Left kidney (tissue), 8 donors: Measurements from ENCODE around the gene RPA4. TPM values are rescaled to one million over a fixed set of nuclear protein-coding genes. Genes with fewer than 3 reads are reported as not detected.
"Not testable (repeated sequence)": the region's sequence is repeated elsewhere in the genome, so short reads cannot be mapped to it uniquely, and the experiment has no call there.

ENCODE experiments used
- DNase-seq: peaks from one replicate; pipeline ENCODE4 v3.0.0-alpha.2; 2013
- long read RNA-seq, 8 donors: transcript quantifications; one replicate each; lab custom pipeline, GENCODE V29; 2026
- polyA plus RNA-seq: library from polyadenylated mRNA; unstranded; fragments of 120-200 nt; gene quantifications from one replicate; pipeline ENCODE4 v1.2.1, GENCODE V29; 2013; ENCODE audit not compliant: insufficient read length

RPA4 gene
- not detected for polyA plus RNA-seq
- long read RNA-seq, donor 1: 0 reads
- long read RNA-seq, donor 2: 0 reads
- long read RNA-seq, donor 3: 0 reads
- long read RNA-seq, donor 4: 0 reads
- long read RNA-seq, donor 5: 0 reads
- long read RNA-seq, donor 6: 0 reads
- long read RNA-seq, donor 7: 0 reads
- long read RNA-seq, donor 8: 0 reads

- DNase-seq: no peak
These were observed at the start of gene RPA4 for GRCh38 chrX:96883608-96884007. TSS of gene RPA4 (plus strand) at chrX:96883908. CDS start at chrX:96884311, 403 bp downstream.

- DNase-seq: no peak
These were observed 49.6 kb upstream of the RPA4 start for GRCh38 chrX:96834137-96834536.

GRCh38 chrX:96835660-96836289 lies 47.9 kb upstream of the RPA4 start:
- no peak for DNase-seq

GRCh38 chrX:96837808-96838207 lies 45.9 kb upstream of the RPA4 start:
- no peak for DNase-seq

GRCh38 chrX:96838537-96838936 lies 45.2 kb upstream of the RPA4 start:
- no peak for DNase-seq

GRCh38 chrX:96841325-96841724 lies 42.4 kb upstream of the RPA4 start:
- no peak for DNase-seq

- not testable (repeated sequence) for DNase-seq
These were observed 41.8 kb upstream of the RPA4 start for GRCh38 chrX:96841866-96842265.

GRCh38 chrX:96843566-96843965 lies 40.1 kb upstream of the RPA4 start:
- peak; percentile 18 for DNase-seq

GRCh38 chrX:96846841-96847240 lies 36.9 kb upstream of the RPA4 start:
- DNase-seq: no peak

GRCh38 chrX:96859422-96859821 lies 24.3 kb upstream of the RPA4 start:
- DNase-seq: not testable (repeated sequence)

- DNase-seq: no peak
These were observed 22.5 kb upstream of the RPA4 start for GRCh38 chrX:96861218-96861617.

GRCh38 chrX:96861661-96862060 lies 22.0 kb upstream of the RPA4 start:
- no peak for DNase-seq

GRCh38 chrX:96884027-96884426 lies 319 bp downstream of the RPA4 start:
- no peak for DNase-seq

GRCh38 chrX:96889726-96890125 lies 6.0 kb downstream of the RPA4 start:
- DNase-seq: no peak

GRCh38 chrX:96906741-96907140 lies 23.0 kb downstream of the RPA4 start:
- DNase-seq: no peak

- DNase-seq: no peak
These were observed 24.0 kb downstream of the RPA4 start for GRCh38 chrX:96907516-96908272.

GRCh38 chrX:96909291-96909690 lies 25.6 kb downstream of the RPA4 start:
- DNase-seq: no peak

GRCh38 chrX:96918864-96919263 lies 35.2 kb downstream of the RPA4 start:
- DNase-seq: no peak

GRCh38 chrX:96919672-96920071 lies 36.0 kb downstream of the RPA4 start:
- no peak for DNase-seq

GRCh38 chrX:96924581-96924980 lies 40.9 kb downstream of the RPA4 start:
- DNase-seq: no peak

GRCh38 chrX:96929036-96929435 lies 45.3 kb downstream of the RPA4 start:
- no peak for DNase-seq
